Thyroid gland (tissue), 4 donors: ENCODE measurements around the gene LCN15. TPM values are rescaled to one million over a fixed set of nuclear protein-coding genes. Genes with fewer than 3 reads are reported as not detected.

Source experiments
- DNase-seq, 2 donors: peaks; one replicate each; pipeline ENCODE4 v3.0.0-alpha.2; 2019
- H3K27ac ChIP-seq, 3 donors: fragments of 200-600 bp; sonication (generic); 1 replicate in 2 of 3; 2 replicates in 1 of 3; pipeline ENCODE4 v1.5.1; 2016 to 2019; ENCODE audit warnings: mild to moderate bottlenecking in 1 of 3, moderate library complexity in 1 of 3
- H3K27me3 ChIP-seq: fragments of 200-600 bp; sonication (generic); one replicate; pipeline ENCODE4 v1.5.1; 2019
- H3K36me3 ChIP-seq, 2 donors: fragments of 200-600 bp; sonication (generic); one replicate each; pipeline ENCODE4 v1.5.1; 2016 to 2019
- H3K4me1 ChIP-seq, 2 donors: fragments of 200-600 bp; sonication (generic); one replicate each; pipeline ENCODE4 v1.5.1; 2017 to 2019
- H3K4me3 ChIP-seq, 3 donors: fragments of 200-600 bp; sonication (generic); replicated peaks in 1 of 3; 1 replicate in 2 of 3; 2 replicates in 1 of 3; pipeline ENCODE4 v1.5.1; 2016; ENCODE audit warnings: mild to moderate bottlenecking in 1 of 3
- H3K9me3 ChIP-seq: fragments of 200-600 bp; sonication (generic); one replicate; pipeline ENCODE4 v1.5.1; 2017
- CTCF ChIP-seq, 6 experiments: fragments of 200-600 bp in 3 of 6; fragments of 450-650 bp in 3 of 6; sonication (generic) in 3 of 6; IDR thresholded peaks; one replicate each; pipeline ENCODE4 v1.5.1; 2016 to 2019; ENCODE audit warnings: antibody characterized with exemption in 6 of 6, mild to moderate bottlenecking in 2 of 6, inconsistent platforms in 1 of 6, moderate library complexity in 1 of 6
- POLR2A ChIP-seq, 2 donors: fragments of 450-650 bp; IDR thresholded peaks; one replicate each; pipeline ENCODE4 v1.6.1; 2017; ENCODE audit warnings: antibody characterized with exemption in 2 of 2, mild to moderate bottlenecking in 2 of 2, moderate library complexity in 1 of 2
- WGBS, 2 donors: methylation state at CpG; one replicate each; pipeline ENCODE4 v1.1.5; 2017; 5-methylcytosine and 5-hydroxymethylcytosine counted together
- intact Hi-C: fragments of 100-400 bp; cut with DNase I; formaldehyde crosslinking; loops from one replicate; pipeline ENCODE4 v1.15.1; 2023
- total RNA-seq, 4 donors: library from RNA; depleted of rRNA; stranded (reverse); fragments of >200 nt; gene quantifications; one replicate each; pipeline ENCODE4 v1.2.3, GENCODE V29; 2016

LCN15 gene
- total RNA-seq, 4 donors from 2014 or later = not detected

- intact Hi-C loops = no loop called here
- TF ChIP-seq POLR2A (IDR thresholded peaks at IDR 0.05) (no peak), CTCF (IDR thresholded peaks at IDR 0.05) (no peak)
- Histone ChIP-seq H3K27me3 (no peaks in the 10 kb centered on the region), H3K9me3 (no peaks in the 10 kb centered on the region), H3K4me3 (no peak overlapping the region), H3K27ac (no peak overlapping the region), H3K36me3 (no peaks in the 10 kb centered on the region), H3K4me1 (peaks cover 9 to 18% of the 10 kb centered on the region in 2 donors)
- 75 to 76% methylated on average over 20 to 21 of the region's 25 CpGs for WGBS, 2 donors
- DNase-seq = no peak
These were observed 3.9 kb downstream of the LCN15 start for GRCh38 chr9:136760424-136760823.

GRCh38 chr9:136759436-136760325, 4.6 kb downstream of the LCN15 start:
- no peaks in the 10 kb centered on the region for H3K36me3 ChIP-seq
- no peak for DNase-seq
- intact Hi-C loops = no loop called here
- H3K27ac ChIP-seq = no peak overlapping the region
- peaks cover 9 to 18% of the 10 kb centered on the region in 2 donors for H3K4me1 ChIP-seq
- 89 to 90% methylated on average over 23 to 24 of the region's 27 CpGs for WGBS, 2 donors
- TF ChIP-seq CTCF (IDR thresholded peaks at IDR 0.05) (no peak), POLR2A (IDR thresholded peaks at IDR 0.05) (no peak)
- H3K9me3 ChIP-seq = no peaks in the 10 kb centered on the region
- H3K4me3 ChIP-seq = no peak overlapping the region
- H3K27me3 ChIP-seq = no peaks in the 10 kb centered on the region

GRCh38 chr9:136759001-136759400, 5.3 kb downstream of the LCN15 start:
- no peaks in the 10 kb centered on the region for H3K36me3 ChIP-seq
- no peak overlapping the region for H3K27ac ChIP-seq
- H3K9me3 ChIP-seq = no peaks in the 10 kb centered on the region
- H3K27me3 ChIP-seq = no peaks in the 10 kb centered on the region
- intact Hi-C loops = no loop called here
- H3K4me1 ChIP-seq = peaks cover 9 to 18% of the 10 kb centered on the region in 2 donors
- no peak for DNase-seq
- no peak overlapping the region for H3K4me3 ChIP-seq
- WGBS, 2 donors = 77 to 100% methylated on average over 1 to 4 of the region's 9 CpGs
- TF ChIP-seq POLR2A (IDR thresholded peaks at IDR 0.05) = no peak
- TF ChIP-seq CTCF (IDR thresholded peaks at IDR 0.05) = no peak

GRCh38 chr9:136757751-136758140, 6.6 kb downstream of the LCN15 start:
- intact Hi-C loops = no loop called here
- DNase-seq = peak; percentile 45 to 51
- TF ChIP-seq CTCF (IDR thresholded peaks at IDR 0.05) = no peak
- no peak for TF ChIP-seq POLR2A (IDR thresholded peaks at IDR 0.05)
- Histone ChIP-seq H3K4me1 (peaks cover 9 to 18% of the 10 kb centered on the region in 2 donors), H3K36me3 (no peaks in the 10 kb centered on the region), H3K4me3 (no peak overlapping the region), H3K27ac (peak overlapping the region; percentile 65 to 79 (median 70)), H3K27me3 (no peaks in the 10 kb centered on the region), H3K9me3 (no peaks in the 10 kb centered on the region)
- 48 to 63% methylated on average over 5 to 6 of the region's 20 CpGs for WGBS, 2 donors

GRCh38 chr9:136757328-136757727, 7.0 kb downstream of the LCN15 start:
- no peak for DNase-seq
- Histone ChIP-seq H3K9me3 (no peaks in the 10 kb centered on the region), H3K4me3 (no peak overlapping the region), H3K4me1 (peaks cover 9 to 18% of the 10 kb centered on the region in 2 donors), H3K36me3 (no peaks in the 10 kb centered on the region), H3K27me3 (no peaks in the 10 kb centered on the region), H3K27ac (peak overlapping the region in 2 of 3 donors; percentile 65 to 70)
- 92 to 95% methylated on average over 14 to 17 of the region's 20 CpGs for WGBS, 2 donors
- TF ChIP-seq CTCF (IDR thresholded peaks at IDR 0.05) (no peak), POLR2A (IDR thresholded peaks at IDR 0.05) (no peak)
- intact Hi-C loops = no loop called here
